ENCODE results near the gene AKNA. TPM values are rescaled to one million over a fixed set of nuclear protein-coding genes. Genes with fewer than 3 reads are reported as not detected.
A peak's percentile ranks its signal among the peaks of the same experiment; 100 is the strongest.

Gene AKNA
- polyA plus RNA-seq, 3 donors: 3.3 to 147 (median 7.3) TPM

DNA sequence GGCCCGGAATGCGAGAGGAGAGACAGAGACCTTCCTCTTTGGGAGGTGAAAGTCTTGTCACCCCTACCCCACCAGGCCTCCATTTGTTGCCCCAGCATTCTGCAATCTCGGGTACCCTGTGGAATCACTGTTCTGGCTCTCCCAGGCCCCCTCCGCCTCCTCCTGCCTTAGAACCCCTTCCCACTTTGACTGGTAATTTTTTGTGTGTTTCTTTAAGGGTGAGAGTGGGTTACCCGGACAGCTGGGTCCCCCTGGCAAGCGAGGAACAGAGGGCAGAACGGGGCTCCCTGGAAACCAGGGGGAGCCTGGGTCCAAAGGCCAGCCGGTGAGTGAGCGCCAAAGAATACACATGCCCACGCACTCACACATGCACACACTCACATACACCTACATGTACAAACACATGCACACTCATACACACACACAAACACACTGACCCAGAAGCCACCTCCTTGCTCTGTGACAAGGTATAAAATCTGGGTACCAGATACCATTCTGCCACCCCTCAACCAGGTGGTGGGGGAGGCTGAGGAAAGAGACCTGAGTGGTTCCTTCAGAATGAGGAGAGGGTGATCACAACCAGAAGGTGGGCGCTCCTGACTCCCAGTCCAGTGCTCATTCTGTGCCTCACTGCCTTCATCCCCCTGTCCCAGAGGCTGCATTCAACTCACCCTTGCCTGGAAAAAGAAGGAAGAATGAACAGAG is 95.7 kb downstream of the AKNA start:
- Histone ChIP-seq H3K4me1 (ENCODE audit: control insufficient read depth in 1 of 2, insufficient read depth in 2 of 2, low read length in 2 of 2) (no peaks in the 10 kb centered on the region), H2AFZ (ENCODE audit: insufficient read depth, low read depth, low read length, poor library complexity, severe bottlenecking) (no peak overlapping the region), H3K36me3 (replicated peaks in 1 of 2; ENCODE audit: control insufficient read depth in 1 of 2, insufficient read depth in 2 of 2, low read length in 2 of 2) (no peaks in the 10 kb centered on the region), H3K4me2 (replicated peaks; ENCODE audit: extremely low read depth, low read length, poor library complexity, severe bottlenecking) (no peak overlapping the region), H4K20me1 (ENCODE audit: insufficient read depth, low read length) (no peaks in the 10 kb centered on the region), H3K79me2 (ENCODE audit: insufficient read depth, low read length) (no peaks in the 10 kb centered on the region), H3K9me3 (replicated peaks in 1 of 2; ENCODE audit: control insufficient read depth in 1 of 2, insufficient read depth in 1 of 2, low read length in 2 of 2) (peaks cover 5 to 12% of the 10 kb centered on the region in 2 donors), H3K27ac (ENCODE audit: low read depth in 1 of 2, low read length in 2 of 2) (no peak overlapping the region), H3K9ac (ENCODE audit: insufficient read depth, low read length, poor library complexity, severe bottlenecking) (no peak overlapping the region), H3K4me3 (replicated peaks in 1 of 3; ENCODE audit: low read depth in 2 of 3, low read length in 3 of 3) (no peak overlapping the region), H3K27me3 (ENCODE audit: control insufficient read depth in 2 of 2, insufficient read depth in 2 of 2, low read length in 2 of 2) (peaks cover 0 to 8% of the 10 kb centered on the region in 2 donors)
- 91% methylated on average over 4 of the region's 11 CpGs for WGBS (ENCODE audit: insufficient coverage)
- Mint-ChIP-seq H3K4me1 (no peaks in the 10 kb centered on the region), H3K27ac (no peak overlapping the region), H3K4me3 (no peak overlapping the region), H3K9me3 (peaks cover 5 to 29% (median 19%) of the 10 kb centered on the region in 7 donors), H3K27me3 (ENCODE audit: low read depth in 3 of 3) (peaks cover 8 to 16% (median 10%) of the 10 kb centered on the region in 3 donors), H3K36me3 (no peaks in the 10 kb centered on the region)
- TF ChIP-seq CTCF (IDR thresholded peaks at IDR 0.05): no peak
- DNase-seq: peak in 1 of 3 donors; percentile 1
- intact Hi-C loops (cut with micrococcal nuclease): loop anchor here (5.0 kb wide), 2 partner anchors 135 to 185 kb away; partner anchors contain the start of gene COL27A1 (in 1 of the 2)

DNA sequence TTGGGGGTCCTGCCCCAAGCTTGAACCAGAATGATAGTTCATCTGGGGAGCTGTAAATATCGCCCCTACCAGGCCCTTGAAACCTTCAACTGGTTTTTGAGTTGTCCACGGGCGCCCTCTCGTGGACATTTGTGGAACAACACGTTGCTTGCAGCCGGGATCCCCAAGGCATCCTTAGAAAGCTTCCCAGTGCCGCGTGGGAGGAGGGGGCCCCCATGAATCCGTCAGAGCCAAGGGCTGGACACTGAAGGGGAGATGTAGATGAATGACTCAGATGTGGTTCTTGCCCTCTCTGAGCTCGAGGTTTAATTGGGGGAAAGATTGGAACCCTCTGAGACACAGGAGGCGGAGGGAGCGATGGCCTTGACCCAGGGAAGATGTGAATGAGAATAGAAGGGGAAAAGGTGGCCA is 96.7 kb downstream of the AKNA start:
- Histone ChIP-seq H3K9ac (ENCODE audit: insufficient read depth, low read length, poor library complexity, severe bottlenecking) (no peak overlapping the region), H3K27ac (ENCODE audit: low read depth in 1 of 2, low read length in 2 of 2) (no peak overlapping the region), H2AFZ (ENCODE audit: insufficient read depth, low read depth, low read length, poor library complexity, severe bottlenecking) (no peak overlapping the region), H3K9me3 (replicated peaks in 1 of 2; ENCODE audit: control insufficient read depth in 1 of 2, insufficient read depth in 1 of 2, low read length in 2 of 2) (peaks cover 5 to 12% of the 10 kb centered on the region in 2 donors), H3K27me3 (ENCODE audit: control insufficient read depth in 2 of 2, insufficient read depth in 2 of 2, low read length in 2 of 2) (peaks cover 0 to 8% of the 10 kb centered on the region in 2 donors), H3K4me3 (replicated peaks in 1 of 3; ENCODE audit: low read depth in 2 of 3, low read length in 3 of 3) (no peak overlapping the region), H3K36me3 (replicated peaks in 1 of 2; ENCODE audit: control insufficient read depth in 1 of 2, insufficient read depth in 2 of 2, low read length in 2 of 2) (no peaks in the 10 kb centered on the region), H4K20me1 (ENCODE audit: insufficient read depth, low read length) (no peaks in the 10 kb centered on the region), H3K4me1 (ENCODE audit: control insufficient read depth in 1 of 2, insufficient read depth in 2 of 2, low read length in 2 of 2) (no peaks in the 10 kb centered on the region), H3K79me2 (ENCODE audit: insufficient read depth, low read length) (no peaks in the 10 kb centered on the region), H3K4me2 (replicated peaks; ENCODE audit: extremely low read depth, low read length, poor library complexity, severe bottlenecking) (no peak overlapping the region)
- Mint-ChIP-seq H3K9me3 (peaks cover 5 to 21% (median 11%) of the 10 kb centered on the region in 7 donors), H3K4me3 (no peak overlapping the region), H3K27me3 (ENCODE audit: low read depth in 3 of 3) (peaks cover 8 to 16% (median 10%) of the 10 kb centered on the region in 3 donors), H3K4me1 (no peaks in the 10 kb centered on the region), H3K36me3 (no peaks in the 10 kb centered on the region), H3K27ac (no peak overlapping the region)
- peak; percentile 44 to 54 (median 50) for DNase-seq
- WGBS (ENCODE audit: insufficient coverage): 13% methylated on average over 11 of the region's 12 CpGs
- intact Hi-C loops (cut with micrococcal nuclease): loop anchor here (5.0 kb wide), 2 partner anchors 134 to 184 kb away; partner anchors contain the start of gene COL27A1 (in 1 of the 2)
- peak; percentile 97 for TF ChIP-seq CTCF (IDR thresholded peaks at IDR 0.05)
